Adipocyte (in vitro differentiated cells): Measurements from ENCODE around the gene LIPC.

Source experiments
- DNase-seq: peaks from one replicate; pipeline ENCODE4 v3.0.0-alpha.2; 2015; ENCODE audit warnings: low read depth
- H3K27me3 ChIP-seq: replicated peaks from 2 replicates; pipeline ENCODE4 v1.7.0; 2013; ENCODE audit warnings: mild to moderate bottlenecking, low read length, moderate library complexity; ENCODE audit not compliant: control insufficient read depth, insufficient read depth
- H3K36me3 ChIP-seq: 2 replicates; pipeline ENCODE4 v1.7.0; 2013; ENCODE audit warnings: low read length, mild to moderate bottlenecking, moderate library complexity; ENCODE audit not compliant: control insufficient read depth, insufficient read depth, severe bottlenecking
- H3K4me1 ChIP-seq: 2 replicates; pipeline ENCODE4 v1.7.0; 2013; ENCODE audit warnings: mild to moderate bottlenecking, low read length, moderate library complexity; ENCODE audit not compliant: control insufficient read depth, insufficient read depth
- H3K4me3 ChIP-seq: 2 replicates; pipeline ENCODE4 v1.7.0; 2013; ENCODE audit warnings: mild to moderate bottlenecking, low read length, moderate library complexity
- H3K9ac ChIP-seq: 2 replicates; pipeline ENCODE4 v1.7.0; 2013; ENCODE audit warnings: mild to moderate bottlenecking, low read length, moderate library complexity
- H3K9me3 ChIP-seq: 2 replicates; pipeline ENCODE4 v1.7.0; 2013; ENCODE audit warnings: mild to moderate bottlenecking, low read length, moderate library complexity; ENCODE audit not compliant: control insufficient read depth

LIPC gene

DNA sequence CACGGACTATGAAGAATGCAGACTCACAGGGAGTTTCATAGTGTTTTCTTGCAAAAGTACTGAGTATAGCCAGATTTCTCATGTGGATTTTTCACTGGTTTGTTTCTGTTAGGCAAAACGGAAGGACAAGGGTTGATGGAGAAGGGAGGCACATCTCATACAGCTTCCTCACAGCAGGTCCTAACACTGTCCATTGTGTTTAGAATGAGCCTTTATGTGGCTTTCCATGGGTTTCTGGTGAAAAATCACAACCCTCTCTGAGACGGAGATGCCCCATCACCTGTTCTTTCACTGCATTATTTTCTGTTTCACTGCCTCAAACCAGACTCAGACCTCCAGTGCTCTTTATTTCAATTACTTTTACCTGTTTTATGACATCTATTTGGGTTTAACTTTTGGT, 25.0 kb upstream of the LIPC start:
- DNase-seq: no peak

DNA sequence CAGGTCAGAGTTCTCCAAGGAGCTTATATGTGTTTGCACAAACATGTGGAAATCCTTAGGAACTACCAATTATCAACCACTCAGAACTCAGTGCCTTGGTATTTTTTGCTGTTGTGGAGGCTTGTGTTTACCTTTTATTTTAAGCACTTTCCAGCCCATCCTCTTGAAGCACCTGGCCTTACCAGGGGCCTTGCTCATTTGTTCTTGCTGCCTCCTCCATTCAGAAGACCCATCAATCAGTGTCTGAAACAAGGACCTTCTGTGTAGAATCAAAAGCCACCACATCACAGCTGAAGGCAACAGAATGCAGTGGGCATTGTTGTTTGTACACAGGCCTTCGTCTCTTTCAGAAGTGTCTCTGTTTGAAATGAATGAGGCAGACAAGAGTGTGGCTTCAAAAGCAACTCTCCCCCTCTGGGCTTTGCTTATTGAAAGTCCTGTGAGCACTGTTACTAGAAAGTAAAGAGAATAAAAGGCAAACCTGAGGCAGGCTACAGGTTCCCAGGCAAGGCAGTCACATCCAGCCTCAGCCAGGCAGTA, 24.5 kb upstream of the LIPC start:
- DNase-seq: no peak
- no peaks in the 10 kb centered on the region for H3K9me3 ChIP-seq
- H3K4me1 ChIP-seq: no peaks in the 10 kb centered on the region

More for the DNA sequence above, 25.0 kb upstream of the LIPC start:
- no peaks in the 10 kb centered on the region for H3K36me3 ChIP-seq
- H3K9me3 ChIP-seq: no peaks in the 10 kb centered on the region
- H3K9ac ChIP-seq: no peak overlapping the region
- no peak overlapping the region for H3K4me3 ChIP-seq
- H3K4me1 ChIP-seq: no peaks in the 10 kb centered on the region
- no peaks in the 10 kb centered on the region for H3K27me3 ChIP-seq

DNA sequence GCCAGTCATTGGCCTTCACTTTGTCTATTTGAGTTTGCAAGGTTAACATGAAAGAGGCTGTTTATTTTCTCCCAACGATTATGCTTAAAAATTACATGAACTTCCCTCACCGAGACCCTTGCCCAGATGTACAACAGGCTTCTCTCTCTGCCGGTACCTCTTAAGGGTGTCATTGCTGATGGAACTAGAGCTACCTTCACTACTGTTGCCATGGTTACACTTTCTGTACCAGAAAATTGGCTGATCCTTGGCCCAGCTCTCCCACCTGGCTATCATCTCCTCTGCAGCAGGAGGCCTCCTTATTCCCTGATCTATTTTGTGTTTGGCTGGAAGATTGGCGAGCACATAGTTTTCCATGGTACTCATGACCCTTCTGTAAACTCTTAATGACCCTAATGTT, 24.0 kb upstream of the LIPC start:
- Histone ChIP-seq H3K27me3 (no peaks in the 10 kb centered on the region), H3K4me3 (no peak overlapping the region), H3K4me1 (no peaks in the 10 kb centered on the region), H3K36me3 (no peaks in the 10 kb centered on the region), H3K9me3 (no peaks in the 10 kb centered on the region), H3K9ac (no peak overlapping the region)
- DNase-seq: no peak

More for the DNA sequence above, 24.5 kb upstream of the LIPC start:
- H3K4me3 ChIP-seq: no peak overlapping the region
- no peaks in the 10 kb centered on the region for H3K27me3 ChIP-seq
- H3K36me3 ChIP-seq: no peaks in the 10 kb centered on the region
- no peak overlapping the region for H3K9ac ChIP-seq

DNA sequence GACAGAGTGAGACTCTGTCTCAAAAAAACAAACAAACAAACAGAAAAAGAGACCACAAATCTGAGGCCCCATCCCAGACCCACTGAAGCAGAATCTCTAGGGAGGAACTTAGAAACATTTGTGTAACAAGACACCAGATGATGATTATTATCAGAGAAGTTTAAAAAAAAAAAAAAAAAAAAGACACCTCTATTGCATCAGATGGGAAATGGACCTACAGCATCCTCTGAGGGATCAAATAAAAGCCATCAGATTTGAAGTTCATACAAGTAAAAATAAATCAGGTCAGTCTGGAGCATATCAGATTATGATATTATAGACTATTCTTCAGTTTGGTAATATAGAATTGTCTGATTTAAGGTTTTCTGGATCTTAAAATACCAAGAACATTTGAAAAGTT, 21.9 kb upstream of the LIPC start:
- peak; percentile 31 for DNase-seq
- no peaks in the 10 kb centered on the region for H3K36me3 ChIP-seq

DNA sequence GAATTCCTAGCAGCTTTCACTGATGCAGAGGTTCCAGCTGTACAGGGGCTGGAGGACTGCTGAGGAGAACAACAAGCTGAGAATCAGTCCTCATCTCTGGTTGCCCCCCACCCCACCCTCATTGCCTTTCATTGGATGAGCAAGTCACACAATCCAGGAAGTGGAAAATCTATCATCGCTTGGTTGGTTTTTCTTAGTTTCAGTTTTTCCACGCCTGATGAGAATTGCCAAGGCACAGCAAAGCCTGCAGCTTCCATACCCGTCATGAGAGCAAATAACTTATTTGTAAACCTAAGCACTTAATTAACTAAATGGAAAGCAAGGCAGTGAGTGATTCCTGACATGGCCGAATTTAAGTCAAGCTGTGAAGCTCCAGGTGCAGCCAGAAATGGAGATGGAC, 21.4 kb upstream of the LIPC start:
- Histone ChIP-seq H3K9me3 (no peaks in the 10 kb centered on the region), H3K9ac (peak overlapping the region; percentile 69), H3K36me3 (no peaks in the 10 kb centered on the region), H3K4me1 (no peaks in the 10 kb centered on the region), H3K27me3 (no peaks in the 10 kb centered on the region), H3K4me3 (peak overlapping the region; percentile 72)
- DNase-seq: peak; percentile 63

More for the DNA sequence above, 21.9 kb upstream of the LIPC start:
- H3K4me1 ChIP-seq: no peaks in the 10 kb centered on the region
- peak overlapping the region; percentile 72 for H3K4me3 ChIP-seq
- H3K9ac ChIP-seq: peak overlapping the region; percentile 69
- no peaks in the 10 kb centered on the region for H3K9me3 ChIP-seq
- no peaks in the 10 kb centered on the region for H3K27me3 ChIP-seq

DNA sequence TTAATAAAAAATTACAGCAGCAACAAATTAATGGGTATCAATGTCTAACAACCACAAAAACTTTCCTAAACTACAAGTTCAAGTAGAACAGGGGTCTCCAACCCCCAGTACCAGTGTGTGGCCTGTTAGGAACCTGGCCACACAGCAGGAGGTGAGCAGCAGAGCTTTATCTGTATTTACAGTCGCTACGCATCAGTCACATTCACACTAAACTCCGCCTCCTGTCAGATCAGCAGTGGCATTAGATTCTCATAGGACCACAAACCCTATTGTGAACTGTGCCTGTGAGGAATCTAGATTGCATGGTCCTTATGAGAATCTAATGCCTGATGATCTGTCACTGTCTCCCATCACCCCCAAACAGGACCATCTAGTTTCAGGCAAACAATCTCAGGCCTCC, 18.5 kb upstream of the LIPC start:
- Histone ChIP-seq H3K4me1 (no peaks in the 10 kb centered on the region), H3K9ac (no peak overlapping the region), H3K4me3 (no peak overlapping the region), H3K27me3 (no peaks in the 10 kb centered on the region), H3K9me3 (no peaks in the 10 kb centered on the region), H3K36me3 (no peaks in the 10 kb centered on the region)
- DNase-seq: no peak

DNA sequence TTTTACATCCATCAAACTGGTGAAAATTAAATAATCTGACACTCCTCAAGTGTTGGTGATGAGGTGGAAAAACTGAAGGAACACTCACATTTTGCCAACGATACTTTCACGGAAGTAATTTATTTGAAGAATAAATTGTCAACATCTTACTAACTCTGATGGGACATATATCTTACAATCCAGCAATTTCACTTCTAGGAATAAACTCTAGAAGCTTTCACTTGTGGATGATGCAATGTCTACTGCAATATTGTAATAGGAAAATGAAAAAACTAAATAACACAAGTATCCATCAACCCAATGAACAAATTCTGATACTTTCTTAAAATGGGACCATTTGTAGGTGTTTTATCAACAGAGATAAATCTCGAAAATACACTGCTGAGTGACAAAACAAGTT, 16.2 kb upstream of the LIPC start:
- Histone ChIP-seq H3K36me3 (no peaks in the 10 kb centered on the region), H3K9ac (no peak overlapping the region), H3K4me3 (no peak overlapping the region), H3K4me1 (no peaks in the 10 kb centered on the region), H3K27me3 (no peaks in the 10 kb centered on the region), H3K9me3 (no peaks in the 10 kb centered on the region)
- DNase-seq: peak; percentile 77

DNA sequence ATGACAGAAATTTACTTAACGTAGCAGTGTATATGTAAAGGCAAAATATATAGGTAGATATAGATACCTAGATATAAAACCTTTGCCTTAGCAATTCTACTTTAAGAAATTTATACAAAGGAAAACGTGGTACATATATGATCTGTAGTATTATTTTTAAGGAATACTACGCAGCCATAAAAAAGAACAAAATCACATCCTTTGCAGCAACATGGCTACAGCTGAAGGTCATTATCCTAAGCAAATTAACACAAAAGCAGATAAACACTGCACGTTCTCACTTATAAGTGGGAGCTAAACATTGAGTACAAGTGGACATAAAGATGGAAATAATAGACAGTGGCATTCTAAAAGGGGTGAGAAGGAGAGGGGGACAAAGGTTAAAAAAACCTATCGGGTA, 14.8 kb upstream of the LIPC start:
- no peak overlapping the region for H3K4me3 ChIP-seq
- H3K9ac ChIP-seq: no peak overlapping the region
- no peak for DNase-seq
- no peaks in the 10 kb centered on the region for H3K27me3 ChIP-seq
- no peaks in the 10 kb centered on the region for H3K4me1 ChIP-seq
- no peaks in the 10 kb centered on the region for H3K9me3 ChIP-seq
- H3K36me3 ChIP-seq: no peaks in the 10 kb centered on the region

DNA sequence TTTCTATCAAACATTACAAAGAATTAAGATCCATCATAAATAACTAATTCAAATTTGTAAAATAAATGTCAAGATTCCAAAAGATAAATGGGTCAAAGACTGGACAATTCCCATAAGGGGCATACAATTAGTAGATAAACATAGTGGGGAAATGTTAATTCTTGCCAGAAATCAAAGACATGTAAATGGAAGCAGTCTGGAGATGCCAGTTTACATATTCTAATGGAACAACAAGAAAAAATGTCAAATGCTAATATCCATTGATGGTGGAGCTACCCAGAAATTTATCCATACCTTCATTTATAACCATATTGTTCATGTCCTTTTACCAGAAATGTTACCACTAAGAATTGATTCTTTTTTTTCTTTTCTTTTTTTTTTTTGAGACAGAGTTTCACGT, 13.7 kb upstream of the LIPC start:
- Histone ChIP-seq H3K4me3 (no peak overlapping the region), H3K36me3 (no peaks in the 10 kb centered on the region), H3K9me3 (no peaks in the 10 kb centered on the region), H3K27me3 (no peaks in the 10 kb centered on the region), H3K9ac (no peak overlapping the region), H3K4me1 (no peaks in the 10 kb centered on the region)
- DNase-seq: no peak

DNA sequence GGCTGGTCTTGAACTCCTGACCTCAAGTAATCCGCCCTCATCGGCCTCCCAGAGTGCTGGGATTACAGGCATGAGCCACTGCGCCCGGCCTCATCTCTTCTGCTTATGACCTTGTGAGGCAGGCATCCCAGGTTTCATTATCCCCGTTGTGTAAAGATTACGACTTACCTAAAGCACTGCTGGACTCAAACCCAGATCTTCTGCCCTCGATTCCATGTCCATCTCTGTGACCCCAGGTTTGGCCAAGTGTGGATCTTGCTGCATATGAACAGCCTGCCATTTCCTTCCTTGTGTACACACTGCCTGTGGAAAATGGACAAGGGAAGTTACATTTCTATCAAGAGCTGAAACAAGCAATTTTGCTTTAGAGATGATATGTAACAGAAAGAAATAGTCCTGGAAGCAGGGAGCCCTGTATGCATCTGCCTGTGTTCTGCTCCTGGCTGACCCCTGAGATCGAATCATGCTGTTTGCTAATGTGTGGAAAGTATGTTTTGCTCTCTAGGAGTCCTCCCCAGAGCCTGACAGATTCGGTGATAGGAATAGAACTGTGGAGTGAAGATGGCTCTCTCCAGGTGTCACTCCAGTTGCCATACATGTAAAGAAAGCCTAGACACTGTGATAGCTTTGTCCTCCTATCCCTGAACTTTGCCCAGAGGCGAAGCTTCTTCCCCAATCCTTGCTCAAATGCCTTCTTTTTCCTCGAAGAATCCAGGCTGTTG, 11.8 kb upstream of the LIPC start:
- DNase-seq: no peak
- Histone ChIP-seq H3K9ac (no peak overlapping the region), H3K4me3 (no peak overlapping the region), H3K36me3 (no peaks in the 10 kb centered on the region), H3K27me3 (no peaks in the 10 kb centered on the region), H3K4me1 (peaks cover 6% of the 10 kb centered on the region), H3K9me3 (no peaks in the 10 kb centered on the region)

DNA sequence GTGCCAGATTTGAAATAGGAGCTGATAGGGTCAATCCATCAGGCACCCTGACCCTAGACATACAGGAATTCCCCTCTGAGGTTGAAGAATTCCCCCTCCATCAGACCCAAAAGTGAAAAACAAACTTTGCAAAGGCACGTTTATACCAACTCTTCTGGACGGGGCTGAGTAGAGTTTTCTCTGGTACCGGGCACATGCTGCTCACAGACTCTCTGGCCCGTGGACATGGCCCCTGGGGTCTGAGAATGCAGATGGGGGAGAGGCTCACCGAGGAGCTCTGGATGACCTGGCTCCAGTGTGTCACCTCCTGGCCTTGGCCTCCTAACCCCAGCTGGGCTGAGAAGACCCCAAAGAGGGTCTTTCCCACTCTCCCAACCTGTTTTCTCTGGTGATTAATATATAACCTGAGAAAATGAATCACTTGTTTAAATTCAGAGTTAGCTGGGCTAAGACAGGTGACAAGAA, 11.2 kb upstream of the LIPC start:
- Histone ChIP-seq H3K27me3 (no peaks in the 10 kb centered on the region), H3K36me3 (no peaks in the 10 kb centered on the region), H3K9me3 (no peaks in the 10 kb centered on the region), H3K4me1 (peaks cover 6% of the 10 kb centered on the region), H3K9ac (no peak overlapping the region), H3K4me3 (no peak overlapping the region)
- DNase-seq: no peak

DNA sequence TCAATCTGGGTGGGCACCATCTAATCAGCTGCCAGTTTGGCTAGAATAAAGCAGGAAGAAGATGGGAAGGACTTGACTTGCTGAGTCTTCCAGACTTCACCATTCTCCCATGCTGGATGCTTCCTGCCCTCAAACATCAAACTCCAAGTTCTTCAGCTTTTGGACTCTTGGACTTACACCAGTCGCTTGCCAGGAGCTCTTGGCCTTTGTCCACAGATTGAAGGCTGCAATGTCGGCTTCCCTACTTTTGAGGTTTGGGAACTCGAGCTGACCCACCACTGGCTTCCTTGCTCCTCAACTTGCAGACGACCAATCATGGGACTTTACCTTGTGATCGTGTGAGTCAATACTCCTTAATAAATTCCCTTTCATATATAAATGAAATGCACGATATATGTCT, 8.6 kb upstream of the LIPC start:
- H3K9me3 ChIP-seq: no peaks in the 10 kb centered on the region
- H3K4me3 ChIP-seq: no peak overlapping the region
- H3K4me1 ChIP-seq: peaks cover 6% of the 10 kb centered on the region
- DNase-seq: no peak
- no peak overlapping the region for H3K9ac ChIP-seq
- H3K36me3 ChIP-seq: no peaks in the 10 kb centered on the region
- no peaks in the 10 kb centered on the region for H3K27me3 ChIP-seq
